ENCODE measurements around the gene CYFIP1.

Gene CYFIP1

DNA sequence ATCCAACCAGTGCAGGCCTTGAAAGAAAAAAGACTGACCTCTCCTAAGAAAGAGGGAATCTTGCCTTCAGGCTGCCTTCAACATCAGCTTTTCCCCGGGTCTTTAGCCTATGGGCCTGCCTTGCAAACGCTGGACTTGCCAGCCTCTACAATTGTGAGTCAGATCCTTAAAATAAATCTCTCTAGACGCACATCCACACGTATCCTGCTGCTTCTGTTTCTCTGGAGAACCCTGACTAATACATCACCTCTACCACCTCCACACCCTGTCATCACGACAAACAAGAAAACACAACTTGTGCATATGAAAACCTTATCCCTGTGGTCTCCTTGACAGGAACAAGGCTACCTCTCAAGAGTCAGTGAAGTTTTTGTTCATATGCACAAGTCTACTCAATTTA is 11.8 kb downstream of the CYFIP1 start:
- no peak overlapping the region for H3K4me3 ChIP-seq (ENCODE audit: low read depth, low read length)
- TF ChIP-seq, protein P1, sequence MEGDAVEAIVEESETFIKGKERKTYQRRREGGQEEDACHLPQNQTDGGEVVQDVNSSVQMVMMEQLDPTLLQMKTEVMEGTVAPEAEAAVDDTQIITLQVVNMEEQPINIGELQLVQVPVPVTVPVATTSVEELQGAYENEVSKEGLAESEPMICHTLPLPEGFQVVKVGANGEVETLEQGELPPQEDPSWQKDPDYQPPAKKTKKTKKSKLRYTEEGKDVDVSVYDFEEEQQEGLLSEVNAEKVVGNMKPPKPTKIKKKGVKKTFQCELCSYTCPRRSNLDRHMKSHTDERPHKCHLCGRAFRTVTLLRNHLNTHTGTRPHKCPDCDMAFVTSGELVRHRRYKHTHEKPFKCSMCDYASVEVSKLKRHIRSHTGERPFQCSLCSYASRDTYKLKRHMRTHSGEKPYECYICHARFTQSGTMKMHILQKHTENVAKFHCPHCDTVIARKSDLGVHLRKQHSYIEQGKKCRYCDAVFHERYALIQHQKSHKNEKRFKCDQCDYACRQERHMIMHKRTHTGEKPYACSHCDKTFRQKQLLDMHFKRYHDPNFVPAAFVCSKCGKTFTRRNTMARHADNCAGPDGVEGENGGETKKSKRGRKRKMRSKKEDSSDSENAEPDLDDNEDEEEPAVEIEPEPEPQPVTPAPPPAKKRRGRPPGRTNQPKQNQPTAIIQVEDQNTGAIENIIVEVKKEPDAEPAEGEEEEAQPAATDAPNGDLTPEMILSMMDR (IDR thresholded peaks at IDR 0.05; ENCODE audit: borderline replicate concordance, insufficient read depth, low read depth, low read length), result no peak

DNA sequence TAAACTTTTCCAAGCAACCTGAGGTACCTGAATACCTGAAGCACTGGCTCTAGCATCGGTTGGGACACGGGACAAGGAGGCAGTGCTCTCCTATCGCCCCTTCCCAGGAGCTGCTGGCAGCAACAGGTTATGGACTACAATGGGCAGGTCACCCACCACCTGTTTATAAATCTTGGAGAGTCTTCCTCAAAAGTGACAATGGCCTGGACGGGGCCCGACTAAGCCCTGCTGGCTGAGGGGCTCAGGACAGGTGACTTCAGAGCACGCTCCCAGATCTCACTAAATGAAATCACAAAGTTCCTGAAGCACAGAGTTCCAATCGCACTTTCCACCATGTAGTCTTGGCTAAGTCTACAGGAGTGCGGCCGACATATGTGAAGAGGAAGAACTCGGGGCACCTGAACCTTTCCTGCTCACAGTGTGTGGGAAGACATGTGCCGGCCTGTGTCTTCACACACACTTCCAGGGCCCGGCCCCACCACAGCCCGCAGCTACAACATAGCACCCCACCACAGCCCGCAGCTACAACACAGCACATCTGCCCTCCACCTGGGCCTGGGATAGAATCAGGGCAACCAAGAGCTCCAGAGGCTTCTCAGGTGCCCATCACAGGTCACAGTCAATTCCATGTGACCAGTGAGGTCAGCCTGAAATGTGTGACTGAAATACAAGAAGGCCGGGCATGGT is 12.9 kb downstream of the CYFIP1 start:
- no peak overlapping the region for H3K4me3 ChIP-seq (ENCODE audit: low read depth, low read length)
- TF ChIP-seq, protein P1 (IDR thresholded peaks at IDR 0.05; ENCODE audit: borderline replicate concordance, insufficient read depth, low read depth, low read length), result no peak

DNA sequence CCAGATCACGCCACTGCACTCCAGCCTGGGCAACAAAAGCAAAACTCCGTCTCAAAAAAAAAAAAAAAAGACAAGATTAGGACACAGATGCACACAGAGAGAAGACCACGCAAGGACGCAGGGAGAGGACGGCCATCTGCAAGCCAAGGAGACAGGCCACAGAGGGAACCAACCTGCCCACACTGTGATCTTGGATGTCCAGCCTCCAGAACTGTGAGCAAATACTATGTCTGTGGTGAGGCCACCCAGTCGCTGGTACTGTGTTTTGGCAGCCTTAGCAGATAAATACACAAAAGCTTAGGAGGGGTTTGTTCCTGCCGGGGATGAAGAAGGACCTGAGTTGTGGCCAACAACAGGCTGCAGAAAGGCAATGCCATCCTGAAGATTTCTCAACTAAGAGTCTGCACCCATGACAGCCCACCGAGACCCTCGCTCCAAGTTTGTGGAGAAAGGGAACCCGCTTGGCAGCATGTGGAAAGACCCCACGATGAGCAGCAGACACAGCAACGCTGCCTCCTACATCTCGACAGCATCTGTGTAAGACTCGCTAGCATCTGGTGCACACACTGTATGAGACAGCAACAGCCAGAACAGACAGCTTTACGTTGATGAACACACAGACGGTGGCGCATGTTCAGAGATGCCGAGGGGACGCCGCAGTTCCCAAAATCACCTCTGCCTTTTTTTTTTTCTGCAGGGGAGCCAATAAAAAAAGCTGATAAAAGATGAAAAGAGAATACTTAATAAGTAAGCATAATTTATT is 13.7 kb downstream of the CYFIP1 start:
- TF ChIP-seq, protein P1 (IDR thresholded peaks at IDR 0.05; ENCODE audit: borderline replicate concordance, insufficient read depth, low read depth, low read length), result no peak
- no peak overlapping the region for H3K4me3 ChIP-seq (ENCODE audit: low read depth, low read length)

DNA sequence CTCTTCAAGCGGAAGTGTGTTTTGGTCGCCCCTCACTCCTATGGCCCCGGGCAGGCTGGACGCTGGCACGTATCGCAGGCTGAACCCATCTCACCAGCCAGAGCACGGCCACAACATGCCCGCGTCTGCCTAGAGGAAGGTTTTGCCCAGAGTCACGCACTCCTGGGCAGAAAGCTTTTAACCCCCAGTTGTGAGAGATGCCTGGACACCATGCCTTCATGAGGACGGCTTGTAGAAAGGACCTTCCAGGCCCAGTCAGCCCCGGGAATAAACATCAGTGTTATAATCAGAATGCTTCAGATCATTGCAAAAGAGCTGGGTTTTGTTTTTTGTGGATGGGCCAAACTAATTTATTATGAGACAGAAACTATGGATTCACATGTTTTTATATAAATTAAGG is 16.5 kb downstream of the CYFIP1 start:
- H3K4me3 ChIP-seq (ENCODE audit: low read depth, low read length), result no peak overlapping the region
- TF ChIP-seq, protein P1 (IDR thresholded peaks at IDR 0.05; ENCODE audit: borderline replicate concordance, insufficient read depth, low read depth, low read length), result no peak

DNA sequence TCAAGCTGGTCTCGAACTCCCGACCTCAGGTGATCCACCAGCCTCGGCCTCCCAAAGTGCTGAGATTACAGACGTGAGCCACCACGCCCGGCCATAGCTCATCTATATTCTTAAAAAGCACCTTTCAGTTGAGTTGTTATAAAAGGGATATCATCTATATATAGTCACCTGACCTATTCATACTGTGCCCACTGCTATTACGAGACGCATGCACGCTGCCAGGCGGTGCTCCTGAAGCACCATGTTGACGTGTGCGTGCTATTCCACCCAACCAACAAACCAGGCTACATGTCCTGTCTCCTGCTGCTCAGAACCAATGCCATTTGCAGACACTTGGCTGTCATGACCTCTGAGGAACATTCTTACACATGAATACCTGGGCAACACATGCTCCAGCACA is 17.6 kb downstream of the CYFIP1 start:
- TF ChIP-seq, protein P1 (IDR thresholded peaks at IDR 0.05; ENCODE audit: borderline replicate concordance, insufficient read depth, low read depth, low read length), result no peak
- no peak overlapping the region for H3K4me3 ChIP-seq (ENCODE audit: low read depth, low read length)

DNA sequence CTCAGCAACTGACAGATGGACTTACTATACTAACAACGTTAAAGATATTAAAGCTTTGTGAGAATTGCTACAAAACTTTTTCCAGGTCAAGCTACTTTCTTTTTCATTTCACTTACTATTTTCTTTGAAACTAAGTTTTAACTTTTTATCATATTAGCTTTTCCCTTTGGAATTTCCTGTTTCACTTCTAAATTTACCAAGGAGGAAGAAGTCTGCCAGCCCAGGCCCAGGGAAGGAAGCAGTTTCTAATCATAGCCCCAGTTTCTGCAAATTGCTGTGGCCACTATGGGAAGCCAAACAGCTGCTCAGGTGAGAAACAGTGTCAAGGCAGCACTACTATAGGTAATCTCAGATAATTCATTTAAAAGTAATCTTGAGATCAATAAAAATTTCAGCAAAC is 18.4 kb downstream of the CYFIP1 start:
- no peak overlapping the region for H3K4me3 ChIP-seq (ENCODE audit: low read depth, low read length)
- TF ChIP-seq, protein P1 (IDR thresholded peaks at IDR 0.05; ENCODE audit: borderline replicate concordance, insufficient read depth, low read depth, low read length), result no peak

DNA sequence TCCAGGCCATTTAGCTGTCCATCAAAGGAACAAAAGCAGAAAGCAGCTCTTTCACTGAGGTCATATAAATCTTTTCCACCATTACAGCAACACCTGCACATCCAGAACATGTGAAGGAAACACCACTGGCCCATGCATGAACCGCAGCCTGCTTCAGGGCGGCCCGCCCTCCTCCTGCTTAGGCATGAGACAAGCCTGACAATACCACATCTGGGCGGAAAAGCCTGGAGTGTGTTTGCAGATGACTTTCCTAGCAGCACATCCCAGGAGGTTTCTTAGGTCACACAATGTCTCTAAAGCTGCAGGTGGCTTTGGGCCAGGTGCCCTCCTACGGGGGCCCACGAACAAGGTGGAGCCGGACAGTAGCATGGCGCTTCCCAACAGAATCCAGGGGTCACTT is 19.6 kb downstream of the CYFIP1 start:
- TF ChIP-seq, protein P1 (IDR thresholded peaks at IDR 0.05; ENCODE audit: borderline replicate concordance, insufficient read depth, low read depth, low read length), result no peak
- no peak overlapping the region for H3K4me3 ChIP-seq (ENCODE audit: low read depth, low read length)
